ENCODE data around the gene HCN1. TPM values are rescaled to one million over a fixed set of nuclear protein-coding genes. Genes with fewer than 3 reads are reported as not detected.
A peak's percentile ranks its signal among the peaks of the same experiment; 100 is the strongest.

The HCN1 gene
- not detected in 2 replicates for total RNA-seq (2014; rRNA removed; shearing (Covaris generic); ENCODE audit: low replicate concordance)

DNA sequence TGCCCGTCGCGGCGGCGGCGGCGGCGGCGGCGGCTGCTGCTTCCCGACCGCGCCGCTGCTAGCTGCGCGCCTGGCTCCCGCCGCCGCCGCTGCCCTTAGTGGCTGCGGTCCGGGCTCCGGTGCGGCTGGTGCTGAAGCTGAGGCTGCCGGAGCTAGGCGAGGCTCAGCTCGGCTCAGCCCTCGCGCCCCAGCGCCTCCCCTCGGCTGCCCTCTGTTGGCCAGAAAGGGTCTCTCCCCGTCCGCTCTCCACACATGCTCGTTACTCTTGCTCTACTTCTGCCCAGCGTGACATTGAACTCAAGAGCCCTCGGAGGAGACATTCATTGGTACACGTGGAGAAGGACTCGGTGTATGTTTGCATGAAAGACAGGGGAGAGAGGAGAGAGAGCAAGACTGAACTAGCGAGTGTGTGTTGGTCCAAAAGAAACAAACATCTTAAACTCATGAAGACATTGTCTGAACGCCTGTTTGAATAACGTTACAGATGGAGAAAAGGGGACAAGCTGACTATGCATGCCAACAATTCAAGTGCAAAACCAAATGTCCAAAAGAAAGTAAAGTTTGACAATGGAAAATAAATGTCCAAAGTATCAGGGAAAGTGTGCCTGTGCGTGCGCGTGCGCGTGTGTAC, at the start of gene HCN1:
TSS of gene HCN1 (minus strand) at position 175 of the 631 bp plus-strand sequence.
- in situ Hi-C loops (cut with HindIII; ENCODE audit: low pct_unique_long_range_greater_than_20kb, low sequenced_read_pairs), result no loop called here
- DNase-seq (ENCODE audit: low read depth), result no peak

DNA sequence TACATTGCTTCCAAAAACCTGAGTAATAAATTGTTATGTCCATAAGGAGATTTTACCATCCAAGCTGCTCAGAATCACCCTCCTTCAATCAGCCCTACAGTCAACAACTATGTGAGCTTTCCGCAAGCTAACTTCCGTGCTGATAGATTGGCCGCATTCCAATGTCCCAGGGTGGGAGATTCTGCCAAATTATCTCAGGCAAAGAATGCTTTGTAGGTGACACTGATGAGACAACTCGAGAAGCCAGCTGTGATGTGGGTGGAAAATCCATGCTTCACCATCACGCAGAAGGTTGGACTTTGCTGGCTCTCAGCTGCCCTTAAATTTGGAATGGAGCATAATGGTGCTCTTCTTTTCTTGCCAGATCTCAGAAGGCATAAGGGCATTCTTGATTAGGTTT, 44.9 kb upstream of the HCN1 start:
- in situ Hi-C loops (cut with HindIII; ENCODE audit: low pct_unique_long_range_greater_than_20kb, low sequenced_read_pairs), result no loop called here
- DNase-seq (ENCODE audit: low read depth), result no peak

- DNase-seq (ENCODE audit: low read depth), result peak; percentile 4
- in situ Hi-C loops (cut with HindIII; ENCODE audit: low pct_unique_long_range_greater_than_20kb, low sequenced_read_pairs), result no loop called here
Observed at GRCh38 chr5:45737153-45737552, 41.0 kb upstream of the HCN1 start.

DNA sequence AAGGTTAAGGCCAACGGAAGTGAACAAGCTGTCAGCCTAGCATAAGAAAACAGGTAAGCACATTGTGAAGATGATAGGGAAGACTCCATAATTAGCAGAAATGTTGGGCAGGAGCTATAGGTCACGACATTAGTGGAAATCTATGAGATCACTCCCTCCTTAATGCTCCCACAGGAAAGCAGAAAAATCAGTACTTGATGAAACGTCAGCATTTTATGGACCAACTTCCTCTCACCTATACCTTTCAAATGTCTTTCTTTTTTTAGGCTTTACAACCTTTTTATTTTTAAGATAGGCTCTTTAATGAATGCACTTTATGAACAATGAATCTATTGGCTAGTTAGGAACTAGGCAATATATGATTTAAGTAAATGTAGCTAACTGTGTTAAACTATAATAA, 29.4 kb upstream of the HCN1 start:
- DNase-seq (ENCODE audit: low read depth), result no peak
- in situ Hi-C loops (cut with HindIII; ENCODE audit: low pct_unique_long_range_greater_than_20kb, low sequenced_read_pairs), result no loop called here

DNA sequence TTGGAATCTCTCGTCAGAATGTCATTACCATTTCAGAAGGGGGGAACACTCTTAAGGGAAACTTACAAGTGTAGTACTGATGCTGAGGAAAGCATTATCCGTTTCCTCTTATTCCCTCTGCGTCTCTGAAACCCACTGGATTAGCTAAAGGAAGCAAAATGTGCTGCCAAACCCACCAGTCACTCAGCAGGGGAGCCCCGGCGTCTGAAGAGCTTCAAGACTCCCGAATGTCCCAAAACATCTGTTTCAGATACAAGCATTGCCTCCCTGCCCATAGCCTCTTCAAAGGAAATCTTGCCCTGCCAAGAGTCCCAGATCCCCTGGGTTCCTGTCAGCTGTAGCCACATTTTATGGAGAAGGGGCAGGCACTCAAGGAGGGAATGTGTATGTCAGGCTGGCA, 1.0 kb upstream of the HCN1 start:
- in situ Hi-C loops (cut with HindIII; ENCODE audit: low pct_unique_long_range_greater_than_20kb, low sequenced_read_pairs), result no loop called here
- no peak for DNase-seq (ENCODE audit: low read depth)

- DNase-seq (ENCODE audit: low read depth), result no peak
- in situ Hi-C loops (cut with HindIII; ENCODE audit: low pct_unique_long_range_greater_than_20kb, low sequenced_read_pairs), result no loop called here
Observed at GRCh38 chr5:45695804-45696156, 400 bp downstream of the HCN1 start.

- no peak for DNase-seq (ENCODE audit: low read depth)
- in situ Hi-C loops (cut with HindIII; ENCODE audit: low pct_unique_long_range_greater_than_20kb, low sequenced_read_pairs), result no loop called here
Observed at GRCh38 chr5:45694971-45695803, 993 bp downstream of the HCN1 start.

DNA sequence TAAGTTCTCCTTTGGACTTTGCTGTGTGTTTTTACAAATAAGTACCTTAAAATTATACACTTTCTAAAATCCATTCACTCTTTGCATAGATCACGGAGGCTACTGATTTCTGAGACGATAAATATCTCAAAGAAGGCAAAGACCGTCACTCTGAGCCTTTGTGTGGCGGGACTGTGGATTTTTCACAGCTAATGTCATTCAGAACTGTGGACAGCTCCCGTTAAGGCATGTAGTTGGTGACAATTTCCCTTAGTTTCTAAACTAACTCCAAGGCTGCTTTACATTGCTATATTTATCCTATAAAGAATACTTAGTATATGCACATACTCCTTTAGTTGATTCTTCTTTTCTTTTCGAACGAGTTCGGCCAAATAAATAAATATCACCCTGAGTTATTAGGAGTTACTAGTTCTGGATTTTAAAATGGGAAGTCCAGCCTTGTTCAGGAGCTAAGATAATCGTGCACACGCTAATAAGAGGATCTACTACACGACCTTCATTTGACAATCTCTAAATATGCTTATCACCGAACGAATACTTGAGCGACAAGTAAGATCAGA, 1.8 kb downstream of the HCN1 start:
- in situ Hi-C loops (cut with HindIII; ENCODE audit: low pct_unique_long_range_greater_than_20kb, low sequenced_read_pairs), result no loop called here
- DNase-seq (ENCODE audit: low read depth), result no peak

- in situ Hi-C loops (cut with HindIII; ENCODE audit: low pct_unique_long_range_greater_than_20kb, low sequenced_read_pairs), result no loop called here
- DNase-seq (ENCODE audit: low read depth), result no peak
Observed at GRCh38 chr5:45692481-45692880, 3.7 kb downstream of the HCN1 start.

DNA sequence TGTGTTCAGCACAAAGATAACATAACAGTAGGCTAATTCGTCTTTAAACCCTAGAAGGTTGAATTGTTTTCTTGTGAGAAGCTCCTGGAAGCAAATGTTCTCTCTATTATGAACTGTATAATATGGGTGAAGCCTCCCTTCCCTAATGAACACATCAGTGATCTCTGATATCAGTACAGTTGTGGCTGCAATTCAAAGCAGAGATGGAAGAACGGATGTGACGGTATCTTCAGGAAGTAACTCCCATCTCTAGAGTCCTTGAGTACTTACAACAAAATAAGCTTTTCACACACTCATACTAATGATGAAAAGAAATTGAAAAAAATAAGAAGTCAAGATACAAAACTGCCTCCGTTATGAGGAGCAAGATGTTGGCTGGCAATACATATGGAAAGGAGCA, 4.5 kb downstream of the HCN1 start:
- in situ Hi-C loops (cut with HindIII; ENCODE audit: low pct_unique_long_range_greater_than_20kb, low sequenced_read_pairs), result no loop called here
- DNase-seq (ENCODE audit: low read depth), result no peak

- in situ Hi-C loops (cut with HindIII; ENCODE audit: low pct_unique_long_range_greater_than_20kb, low sequenced_read_pairs), result no loop called here
- no peak for DNase-seq (ENCODE audit: low read depth)
Observed at GRCh38 chr5:45687701-45688100, 8.5 kb downstream of the HCN1 start.

DNA sequence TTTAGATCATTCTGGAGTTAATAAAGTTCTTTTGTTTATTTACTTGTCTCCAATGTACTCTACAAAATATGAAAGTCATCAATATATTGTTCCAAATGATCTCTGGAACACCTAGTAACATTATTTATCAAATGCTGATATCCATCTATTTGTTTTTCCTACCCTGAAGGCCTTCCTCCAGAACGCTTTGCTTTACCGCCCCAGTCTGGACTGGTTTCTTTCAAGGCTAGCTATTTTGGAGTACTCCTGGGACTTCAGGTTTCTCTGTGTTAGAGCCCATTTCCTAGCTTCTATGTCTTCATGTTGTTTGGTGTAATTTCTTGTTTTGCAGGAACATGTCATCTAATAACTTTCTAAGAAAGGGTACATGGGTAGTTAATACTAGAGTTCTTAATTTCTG, 9.6 kb downstream of the HCN1 start:
- in situ Hi-C loops (cut with HindIII; ENCODE audit: low pct_unique_long_range_greater_than_20kb, low sequenced_read_pairs), result no loop called here
- DNase-seq (ENCODE audit: low read depth), result no peak

GRCh38 chr5:45684118-45684517, 12.1 kb downstream of the HCN1 start:
- DNase-seq (ENCODE audit: low read depth), result no peak
- in situ Hi-C loops (cut with HindIII; ENCODE audit: low pct_unique_long_range_greater_than_20kb, low sequenced_read_pairs), result no loop called here

DNA sequence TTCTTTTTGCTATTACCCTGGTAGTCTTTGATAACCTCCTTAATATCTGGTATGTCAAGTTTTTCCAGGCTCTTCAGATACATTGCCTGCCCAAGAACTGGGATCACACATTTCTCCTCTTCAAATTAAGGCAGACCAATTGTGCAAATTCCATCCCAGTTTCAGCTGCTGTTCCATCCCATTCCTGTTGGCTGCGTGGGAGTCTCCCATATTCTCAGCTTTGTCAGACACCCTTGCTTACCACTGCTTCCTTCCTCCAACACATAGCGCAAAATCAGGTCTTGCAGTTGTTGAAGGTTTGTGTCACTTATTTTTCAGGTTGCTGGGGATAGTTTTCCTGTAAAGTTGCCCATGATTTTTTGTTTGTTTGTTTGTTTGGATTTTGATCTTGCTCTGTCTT, 15.2 kb downstream of the HCN1 start:
- in situ Hi-C loops (cut with HindIII; ENCODE audit: low pct_unique_long_range_greater_than_20kb, low sequenced_read_pairs), result no loop called here
- DNase-seq (ENCODE audit: low read depth), result no peak

DNA sequence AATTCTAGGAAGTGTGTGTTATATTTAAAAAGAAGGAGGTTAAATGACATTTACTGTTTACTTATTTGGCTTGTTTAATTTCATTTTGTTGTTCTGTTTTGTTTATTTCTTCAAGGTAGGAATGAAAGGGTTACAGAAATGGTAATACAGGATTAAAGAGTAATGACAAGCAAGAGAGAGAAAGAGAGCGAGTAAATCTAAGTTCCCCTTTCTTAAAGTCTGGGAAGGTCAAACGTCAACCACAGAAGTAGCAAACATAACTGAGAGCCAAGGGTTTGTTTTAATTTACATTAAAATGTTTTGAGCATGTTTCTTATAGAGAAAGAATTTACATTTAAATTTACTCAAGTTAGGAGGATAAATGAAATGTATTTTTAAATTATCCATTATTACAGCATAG, 18.7 kb downstream of the HCN1 start:
- in situ Hi-C loops (cut with HindIII; ENCODE audit: low pct_unique_long_range_greater_than_20kb, low sequenced_read_pairs), result no loop called here

GRCh38 chr5:45672271-45672670, 23.9 kb downstream of the HCN1 start:
- in situ Hi-C loops (cut with HindIII; ENCODE audit: low pct_unique_long_range_greater_than_20kb, low sequenced_read_pairs), result no loop called here
- DNase-seq (ENCODE audit: low read depth), result no peak

More for the DNA sequence above, 18.7 kb downstream of the HCN1 start:
- no peak for DNase-seq (ENCODE audit: low read depth)

DNA sequence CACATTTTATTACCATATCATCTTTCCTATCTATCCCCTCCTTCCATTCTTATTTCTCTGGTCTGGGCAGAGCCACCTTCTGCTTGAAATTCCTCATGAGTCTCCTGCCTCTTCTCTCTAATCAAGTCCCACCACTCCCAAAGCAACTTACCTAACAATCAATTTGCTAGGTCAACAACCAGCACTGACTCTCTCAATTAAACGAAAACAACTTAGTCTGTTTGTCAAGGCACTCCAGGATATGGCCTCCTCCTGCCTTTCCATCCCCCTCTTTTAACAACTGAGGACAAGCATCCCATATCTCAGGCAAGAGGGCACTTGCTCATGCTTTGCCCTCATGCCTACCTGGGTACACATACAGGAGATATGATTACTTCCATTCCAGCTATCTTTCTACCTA, 47.4 kb downstream of the HCN1 start:
- no peak for DNase-seq (ENCODE audit: low read depth)
- in situ Hi-C loops (cut with HindIII; ENCODE audit: low pct_unique_long_range_greater_than_20kb, low sequenced_read_pairs), result no loop called here

DNA sequence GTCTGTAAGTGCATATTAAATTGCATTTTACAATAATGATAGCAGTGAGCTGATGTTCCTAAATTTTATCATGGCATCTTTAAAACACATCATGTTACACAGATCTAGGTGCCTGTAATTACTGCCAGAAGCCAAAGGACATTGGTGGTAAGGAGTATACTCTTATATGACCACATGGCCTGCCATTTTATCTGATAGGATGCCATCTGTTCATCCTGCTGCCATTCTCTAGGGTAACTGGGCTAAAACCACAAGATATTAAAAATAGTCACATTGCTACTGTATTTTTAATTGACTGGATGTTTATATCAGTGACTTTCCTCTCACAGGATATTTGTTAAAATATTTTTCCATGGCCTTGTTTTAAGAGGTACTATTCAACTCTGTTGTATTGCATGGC, 53.1 kb downstream of the HCN1 start:
- no peak for DNase-seq (ENCODE audit: low read depth)
- in situ Hi-C loops (cut with HindIII; ENCODE audit: low pct_unique_long_range_greater_than_20kb, low sequenced_read_pairs), result no loop called here

GRCh38 chr5:45642370-45642769, 53.8 kb downstream of the HCN1 start:
- DNase-seq (ENCODE audit: low read depth), result no peak
- in situ Hi-C loops (cut with HindIII; ENCODE audit: low pct_unique_long_range_greater_than_20kb, low sequenced_read_pairs), result no loop called here

DNA sequence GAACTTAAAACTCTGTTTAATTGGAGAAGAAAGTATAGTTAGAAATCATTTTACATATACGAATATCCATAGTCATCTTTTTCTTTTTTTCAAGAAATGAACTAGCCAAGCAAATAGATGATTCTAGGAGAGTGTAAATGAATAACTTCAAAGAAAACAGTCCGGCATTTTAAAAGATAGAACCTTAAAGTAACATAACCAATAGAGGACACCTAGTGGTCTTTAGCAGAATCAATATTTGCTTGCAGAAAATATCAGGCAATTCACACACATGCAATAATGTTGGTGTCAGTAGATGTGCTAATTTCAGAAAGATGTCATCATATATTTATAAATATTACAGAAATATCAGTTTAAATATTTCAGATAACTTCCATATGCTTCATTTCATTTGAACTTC, 57.1 kb downstream of the HCN1 start:
- DNase-seq (ENCODE audit: low read depth), result peak; percentile 27
- in situ Hi-C loops (cut with HindIII; ENCODE audit: low pct_unique_long_range_greater_than_20kb, low sequenced_read_pairs), result no loop called here
